ENCODE results near the gene DCTN4.

Gene DCTN4

GRCh38 chr5:150780816-150781221, 22.0 kb upstream of the DCTN4 start:
- Histone ChIP-seq H3K27me3 (no peaks in the 10 kb centered on the region), H3K4me3 (peak overlapping the region; percentile 84 to 91), H3K27ac (peak overlapping the region; percentile 96 to 97), H3K9me3 (no peaks in the 10 kb centered on the region), H3K4me1 (peaks cover 5 to 67% (median 56%) of the 10 kb centered on the region in 4 donors), H3K36me3 (no peaks in the 10 kb centered on the region)
- intact Hi-C loops (cut with DNase I; ENCODE audit: low total_unique reads) = loop anchor here (1.0 kb wide), 1 partner anchor 23 kb away; no protein-coding TSS in a partner anchor
- no peak for DNase-seq
- TF ChIP-seq CTCF (IDR thresholded peaks at IDR 0.05) = no peak

DNA sequence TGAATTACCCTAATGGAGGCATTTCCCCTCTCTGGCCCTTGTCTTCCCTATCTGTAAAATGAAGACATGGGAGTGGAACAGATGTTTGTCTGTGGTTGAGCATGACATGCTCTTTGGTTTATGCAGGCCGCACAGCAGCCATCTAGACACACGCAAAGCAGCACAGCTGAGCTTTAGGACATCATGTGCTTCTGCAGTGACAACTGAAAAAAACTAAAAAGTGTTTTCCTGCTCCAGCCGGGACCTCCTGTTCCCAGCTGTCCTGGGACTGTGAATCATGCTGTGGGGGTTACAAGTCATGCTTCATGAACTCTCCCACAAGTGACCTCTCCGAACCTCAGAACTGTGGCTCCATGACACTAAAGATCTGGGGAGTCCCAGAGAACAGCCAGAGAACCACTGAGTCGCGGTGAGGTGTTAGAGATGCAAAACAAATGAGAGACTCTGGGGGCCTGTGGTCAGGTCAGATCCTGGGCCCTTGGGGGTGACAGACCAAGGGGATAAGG, 21.4 kb upstream of the DCTN4 start:
- no peaks in the 10 kb centered on the region for H3K9me3 ChIP-seq
- H3K27ac ChIP-seq = peak overlapping the region; percentile 96 to 97
- peak overlapping the region; percentile 84 to 91 for H3K4me3 ChIP-seq
- intact Hi-C loops (cut with DNase I; ENCODE audit: low total_unique reads) = loop anchor here (1.0 kb wide), 1 partner anchor 22 kb away; no protein-coding TSS in a partner anchor
- TF ChIP-seq CTCF (IDR thresholded peaks at IDR 0.05) = no peak
- H3K27me3 ChIP-seq = no peaks in the 10 kb centered on the region
- H3K4me1 ChIP-seq = peaks cover 5 to 67% (median 56%) of the 10 kb centered on the region in 4 donors
- H3K36me3 ChIP-seq = no peaks in the 10 kb centered on the region
- DNase-seq = peak; percentile 58 to 80

DNA sequence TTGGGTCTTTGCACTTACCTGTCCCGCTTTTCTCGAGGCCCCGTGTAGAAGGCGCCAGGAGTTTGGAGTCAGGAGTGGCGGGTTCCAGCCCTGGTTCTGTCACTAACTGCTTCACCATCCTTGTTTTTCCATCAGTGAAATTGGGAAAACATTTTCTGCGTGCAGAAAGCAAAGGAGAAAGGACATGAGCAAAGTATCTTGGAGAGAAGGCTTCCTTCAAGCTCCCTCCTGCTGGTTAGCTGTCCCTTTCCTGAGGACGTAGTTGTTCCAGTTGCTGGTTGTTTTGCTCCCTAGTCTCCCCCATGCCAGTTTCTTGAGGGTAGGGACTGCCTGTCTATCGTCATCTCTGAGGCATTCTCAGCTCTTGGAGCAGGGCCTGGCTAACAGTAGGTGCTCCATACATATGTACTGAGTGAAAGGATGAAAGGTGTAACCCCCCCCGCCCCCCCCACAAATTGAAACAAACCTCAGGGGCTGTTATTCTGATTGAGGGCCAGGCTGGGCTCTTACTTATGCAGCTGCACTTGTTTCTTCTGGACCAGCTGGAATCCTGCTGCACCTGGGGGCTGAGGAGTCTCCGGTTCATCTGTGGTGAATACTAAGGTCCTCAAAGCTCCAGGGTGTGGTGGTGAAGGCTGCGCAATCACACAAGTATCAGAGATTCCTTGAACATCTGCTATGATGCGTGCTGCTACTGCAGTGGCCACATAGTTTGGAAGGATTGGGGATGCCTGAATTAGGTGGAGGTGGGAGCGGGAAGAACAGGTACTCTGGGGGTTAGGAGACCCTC, 20.8 kb upstream of the DCTN4 start:
- no peak for DNase-seq
- Histone ChIP-seq H3K9me3 (no peaks in the 10 kb centered on the region), H3K4me3 (peak overlapping the region; percentile 84 to 91), H3K36me3 (no peaks in the 10 kb centered on the region), H3K27me3 (no peaks in the 10 kb centered on the region), H3K4me1 (peaks cover 5 to 61% (median 54%) of the 10 kb centered on the region in 4 donors), H3K27ac (peak overlapping the region; percentile 96 to 97)
- intact Hi-C loops (cut with DNase I; ENCODE audit: low total_unique reads) = loop anchor here (1.0 kb wide), 1 partner anchor 21 kb away; no protein-coding TSS in a partner anchor
- TF ChIP-seq CTCF (IDR thresholded peaks at IDR 0.05) = no peak

- H3K27ac ChIP-seq = peak within 1 kb of the TSS; percentile 96 to 97
- peaks cover 5 to 53% (median 46%) of the 10 kb centered on the region in 4 donors for H3K4me1 ChIP-seq
- no peaks in the 10 kb centered on the region for H3K36me3 ChIP-seq
- intact Hi-C loops (cut with DNase I; ENCODE audit: low total_unique reads) = no loop called here
- TF ChIP-seq CTCF (IDR thresholded peaks at IDR 0.05) = peak in 1 of 2 experiments; percentile 35
- no peaks in the 10 kb centered on the region for H3K9me3 ChIP-seq
- peak within 1 kb of the TSS; percentile 84 to 91 for H3K4me3 ChIP-seq
- peak; percentile 86 to 94 for DNase-seq
- no peaks in the 10 kb centered on the region for H3K27me3 ChIP-seq
Measured at GRCh38 chr5:150778517-150779396, 19.9 kb upstream of the DCTN4 start, which contains the start of gene SMIM3. SMIM3 (plus strand) TSS chr5:150778757; CDS start chr5:150795441, 16,684 bp downstream.

DNA sequence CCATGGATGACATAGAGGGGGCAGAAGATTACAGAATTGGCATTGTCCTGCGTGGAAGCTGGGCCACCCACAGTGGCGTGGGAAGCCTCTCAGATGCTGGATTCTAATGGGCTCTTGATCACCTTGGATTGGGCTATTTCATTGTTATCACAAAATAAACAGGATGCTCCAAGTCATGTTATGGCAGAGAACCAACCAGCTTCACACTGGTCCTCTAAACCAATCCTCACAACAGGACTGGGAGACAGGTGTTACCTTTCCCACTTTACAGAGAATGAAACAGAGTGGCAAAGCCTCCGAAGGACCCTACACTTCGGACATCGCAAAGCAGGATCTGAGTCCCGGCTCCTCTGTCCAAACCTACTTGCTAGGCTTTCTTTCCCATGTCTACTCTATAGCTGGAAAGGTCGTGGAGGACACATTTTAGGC, 19.3 kb upstream of the DCTN4 start:
- intact Hi-C loops (cut with DNase I; ENCODE audit: low total_unique reads) = no loop called here
- Histone ChIP-seq H3K27me3 (no peaks in the 10 kb centered on the region), H3K9me3 (no peaks in the 10 kb centered on the region), H3K36me3 (no peaks in the 10 kb centered on the region), H3K27ac (peak overlapping the region; percentile 96 to 97), H3K4me3 (peak overlapping the region; percentile 84 to 91), H3K4me1 (peaks cover 5 to 48% (median 41%) of the 10 kb centered on the region in 4 donors)
- no peak for DNase-seq
- no peak for TF ChIP-seq CTCF (IDR thresholded peaks at IDR 0.05)

All from tibial artery (tissue), 4 donors.